HG02840 (cell line): ENCODE results near the gene MCC.

Experiments
- ATAC-seq: cut with Tn5 transposase; IDR thresholded peaks from one replicate; pipeline ENCODE4 v1.9.1; 2021; ENCODE audit warnings: mild to moderate bottlenecking, moderate library complexity, moderate number of reproducible peaks; ENCODE audit not compliant: unreplicated experiment, low FRiP score

Gene MCC

DNA sequence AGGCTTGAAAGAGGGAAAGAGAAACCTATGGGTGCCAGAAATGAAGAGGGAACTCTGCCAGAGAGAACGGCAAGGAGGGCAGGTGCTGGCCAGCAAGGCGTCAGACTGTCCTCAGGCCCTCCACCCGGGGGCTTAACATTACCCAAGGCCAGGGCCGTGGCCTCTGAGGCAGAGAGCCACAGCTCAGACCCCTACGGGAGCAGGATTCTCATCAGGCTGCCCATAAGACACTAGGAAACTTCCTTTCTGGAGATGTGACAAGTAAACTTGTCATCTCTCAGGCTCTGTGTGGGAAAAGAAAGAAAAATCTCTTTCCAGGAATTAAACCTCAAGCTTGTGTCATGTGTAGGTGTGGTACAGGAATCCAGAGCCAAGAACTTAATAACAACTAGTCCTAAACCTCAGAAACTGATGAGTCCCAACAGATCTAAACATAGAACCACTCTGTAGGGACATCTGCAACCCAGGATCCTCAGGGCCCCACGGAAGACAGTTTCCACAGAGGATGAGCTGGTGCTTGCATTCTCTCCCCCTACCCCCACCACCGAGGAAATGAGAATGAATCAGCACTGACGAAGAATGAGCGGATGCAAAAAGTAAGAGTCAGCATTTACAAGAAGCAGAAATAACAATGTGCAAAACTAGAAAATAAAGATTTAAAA lies 437.4 kb downstream of the MCC start:
- no peak for ATAC-seq

DNA sequence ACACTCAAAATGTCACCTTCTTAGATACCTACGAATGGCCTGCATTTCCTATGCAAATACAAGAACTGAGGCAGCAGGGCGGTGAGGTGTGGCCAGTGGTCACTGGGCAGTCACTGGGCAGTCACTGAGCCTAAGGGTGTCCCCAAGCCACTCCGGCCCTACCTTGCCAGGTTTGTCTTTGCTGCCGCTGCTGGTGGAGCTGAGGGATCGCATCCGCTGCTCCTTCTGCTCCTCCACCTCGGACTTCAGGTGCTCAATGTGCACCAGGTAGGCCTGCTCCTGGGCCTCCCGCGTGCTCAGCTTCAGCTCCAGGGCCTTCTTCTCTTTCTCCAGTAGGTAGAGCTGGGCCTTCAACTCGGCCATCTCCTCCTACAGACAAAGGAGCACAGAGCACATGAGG lies 439.3 kb downstream of the MCC start:
- ATAC-seq, result no peak

DNA sequence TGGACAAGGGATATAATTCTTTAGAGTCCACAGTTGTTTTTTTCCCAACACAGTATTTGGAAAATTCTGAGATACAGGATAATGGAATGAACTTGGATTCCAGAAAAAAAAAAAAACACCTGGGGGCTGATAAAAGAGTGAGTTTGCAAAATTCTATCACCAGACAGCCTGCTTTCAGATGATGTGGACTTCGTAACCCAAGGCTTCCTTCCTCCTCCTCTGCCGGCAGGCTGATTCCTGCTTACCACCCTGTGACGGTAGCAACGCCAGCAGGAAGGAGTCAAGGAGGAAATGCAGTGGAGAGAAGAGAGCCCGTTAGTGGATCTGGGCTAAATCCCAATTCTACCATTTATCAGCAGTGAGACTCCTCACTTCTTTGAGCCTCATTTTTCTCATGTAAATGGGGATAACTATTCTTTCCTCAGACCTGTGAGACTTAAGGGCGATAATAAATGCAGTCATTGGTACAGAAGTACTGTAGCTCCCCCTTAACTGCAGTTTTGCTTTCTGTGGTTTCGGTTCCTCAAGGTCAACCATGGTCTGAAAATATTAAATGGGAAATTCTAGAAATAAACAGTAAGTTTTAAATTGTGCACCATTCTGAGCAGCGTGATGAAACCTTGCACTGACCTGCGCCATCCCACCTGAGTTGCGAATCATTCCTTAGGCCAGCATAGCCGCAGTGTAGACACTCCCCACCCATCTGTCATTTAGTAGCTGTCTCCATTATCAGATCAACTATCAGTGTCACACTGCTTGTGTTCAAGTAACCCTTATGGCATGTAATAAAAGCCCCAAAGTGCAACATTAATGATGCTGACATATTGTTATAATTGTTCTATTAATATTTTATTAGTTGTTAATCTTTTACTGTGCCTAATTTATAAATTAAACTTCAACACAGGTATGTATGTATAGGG lies 440.3 kb downstream of the MCC start:
- ATAC-seq, result peak; percentile 78

DNA sequence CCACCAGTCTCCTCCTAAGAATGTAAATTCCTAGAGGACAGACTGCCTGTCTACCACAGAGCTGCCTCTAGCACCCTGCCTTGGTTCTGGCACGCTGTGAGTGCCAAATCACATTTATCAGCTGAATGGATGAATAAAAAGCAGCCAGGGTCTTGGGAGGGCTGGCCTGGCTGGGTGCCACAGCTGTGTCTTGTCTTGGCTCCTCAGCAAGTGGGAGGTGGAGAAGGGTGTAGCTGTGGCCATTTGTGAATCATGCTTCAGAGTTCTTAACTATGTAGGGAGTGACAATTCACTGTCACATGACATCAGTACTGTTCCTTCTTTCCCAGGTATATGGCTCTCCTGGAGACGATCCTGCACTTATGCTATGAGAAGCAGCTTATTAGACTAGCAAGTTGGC lies 441.0 kb downstream of the MCC start:
- ATAC-seq, result no peak

DNA sequence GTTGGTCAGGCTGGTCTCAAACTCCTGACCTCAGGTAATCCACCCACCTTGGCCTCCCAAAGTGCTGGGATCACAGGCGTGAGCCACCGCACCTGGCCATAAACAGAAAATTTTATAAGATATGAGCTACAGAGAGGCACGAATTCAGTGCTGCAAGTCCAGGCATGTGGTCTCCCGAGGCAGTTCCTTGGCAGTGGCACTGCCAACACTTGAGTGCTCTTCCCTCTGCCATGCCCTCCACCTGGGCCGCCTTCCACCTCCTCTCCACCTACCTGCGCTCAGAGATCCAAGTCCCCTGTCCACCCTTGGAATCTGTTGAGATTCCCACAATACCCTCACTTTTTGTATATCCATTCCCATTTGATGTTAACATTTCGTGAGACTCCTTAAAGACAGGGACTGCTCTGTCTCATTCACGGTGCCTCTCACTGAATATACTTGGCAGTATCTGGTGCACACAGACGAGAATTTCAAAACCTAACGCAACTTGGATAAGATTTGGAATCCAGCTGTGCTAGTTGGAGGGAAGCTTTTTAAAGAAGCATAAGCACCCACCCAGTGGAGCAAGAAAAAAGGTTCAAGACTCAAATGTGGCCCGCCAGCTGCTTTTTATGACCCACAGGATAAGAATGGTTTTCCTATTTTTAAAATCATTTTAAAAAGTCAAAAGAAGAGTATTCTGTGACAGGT lies 443.3 kb downstream of the MCC start:
- no peak for ATAC-seq

DNA sequence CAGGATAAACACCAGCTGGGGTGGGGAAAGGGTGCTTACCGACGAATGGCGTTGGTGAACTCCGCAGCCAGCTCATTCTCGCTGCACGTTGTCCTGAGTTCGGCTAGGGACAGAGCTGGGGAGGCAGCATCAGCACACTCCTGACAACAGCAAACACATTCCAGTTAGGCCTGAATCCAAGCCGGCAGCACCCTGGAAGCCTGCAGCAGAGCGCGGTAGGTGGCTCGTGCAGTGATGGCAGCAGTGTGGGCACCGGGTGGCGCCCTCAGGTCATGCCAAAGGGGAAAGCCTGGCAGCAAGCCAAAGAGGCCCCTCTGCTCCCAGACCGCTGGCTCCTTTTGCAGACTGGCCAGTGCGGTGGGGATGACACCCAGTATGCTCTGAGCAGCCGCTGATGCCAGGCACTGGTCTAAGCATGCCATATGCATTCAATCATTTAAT lies 444.7 kb downstream of the MCC start:
- ATAC-seq, result no peak

DNA sequence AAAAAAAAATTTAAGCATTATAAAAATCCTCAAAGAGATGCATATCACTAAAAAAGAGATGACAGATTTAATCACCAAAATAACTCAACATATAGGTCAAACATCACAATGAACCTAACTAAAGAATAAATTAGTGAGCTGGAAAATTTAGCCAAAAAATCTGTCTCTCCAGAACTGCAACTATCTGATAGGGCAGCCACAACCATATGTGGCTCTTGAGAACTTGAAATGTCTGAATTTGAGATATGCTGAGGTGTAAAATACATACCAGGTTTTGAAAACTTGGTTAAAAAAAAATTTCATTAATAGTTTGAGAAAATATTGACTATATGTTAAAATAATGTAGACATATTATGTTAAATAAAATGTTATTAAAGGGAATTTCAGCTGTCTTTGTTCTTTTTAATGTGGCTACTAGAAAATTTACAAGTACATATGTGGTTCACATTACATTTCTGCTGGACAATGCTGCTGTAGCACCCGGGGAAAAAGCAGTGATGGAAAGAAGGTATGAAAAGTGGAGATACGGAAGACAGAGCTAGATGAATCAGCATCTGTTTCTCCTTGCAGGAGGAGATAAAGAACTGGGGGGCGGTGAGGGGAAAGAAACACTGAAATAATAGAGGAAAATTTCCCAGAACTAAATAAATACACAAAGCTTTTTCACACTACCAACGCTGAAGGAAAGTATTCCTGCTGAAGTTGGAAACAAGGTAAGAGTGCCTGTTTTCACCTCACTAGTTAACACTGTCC lies 445.6 kb downstream of the MCC start:
- no peak for ATAC-seq

DNA sequence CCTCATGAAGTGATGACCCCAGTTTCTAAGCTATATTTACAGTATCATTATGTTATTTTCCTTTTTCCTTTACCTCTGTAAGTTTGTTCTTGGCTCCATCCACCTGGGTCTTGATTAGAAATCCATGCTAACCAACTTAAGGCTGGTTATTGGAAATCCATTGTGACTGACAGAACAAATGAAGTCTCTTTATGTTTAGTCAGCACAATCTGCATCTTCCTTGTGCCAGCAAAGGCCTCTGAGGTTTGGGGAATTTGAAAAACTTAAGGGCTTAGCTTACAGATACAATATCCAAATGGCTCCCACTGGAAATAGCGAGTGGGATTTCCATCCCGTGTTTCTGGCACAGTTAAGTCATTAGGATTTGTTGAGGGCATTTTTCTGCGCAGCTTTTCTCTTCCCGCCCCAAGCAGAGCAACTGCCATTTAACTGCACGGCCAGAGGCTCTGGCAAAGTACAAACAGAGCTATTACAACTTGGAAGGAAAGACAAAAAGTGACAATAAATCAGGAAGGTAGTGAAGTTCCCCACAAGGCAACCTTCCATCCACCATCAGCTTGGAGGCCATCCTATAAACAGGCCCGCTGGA lies 447.5 kb downstream of the MCC start:
- ATAC-seq, result no peak

DNA sequence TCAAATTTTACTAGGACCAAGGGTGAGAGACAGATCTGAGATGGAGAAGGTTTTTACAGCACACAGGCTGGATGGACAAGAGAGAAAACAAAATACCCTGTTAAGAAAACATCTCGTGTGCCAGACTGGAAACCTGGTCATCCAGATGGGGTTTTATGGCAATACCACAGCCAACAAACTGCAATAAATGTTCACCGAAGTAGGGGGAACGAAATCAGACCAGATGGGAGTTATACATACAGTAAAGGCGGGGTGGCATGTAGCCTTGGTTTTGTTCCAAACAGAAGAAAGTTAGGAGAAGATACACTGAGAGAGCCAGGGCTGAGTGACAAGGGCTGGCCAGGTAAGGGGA lies 448.3 kb downstream of the MCC start:
- ATAC-seq, result no peak

DNA sequence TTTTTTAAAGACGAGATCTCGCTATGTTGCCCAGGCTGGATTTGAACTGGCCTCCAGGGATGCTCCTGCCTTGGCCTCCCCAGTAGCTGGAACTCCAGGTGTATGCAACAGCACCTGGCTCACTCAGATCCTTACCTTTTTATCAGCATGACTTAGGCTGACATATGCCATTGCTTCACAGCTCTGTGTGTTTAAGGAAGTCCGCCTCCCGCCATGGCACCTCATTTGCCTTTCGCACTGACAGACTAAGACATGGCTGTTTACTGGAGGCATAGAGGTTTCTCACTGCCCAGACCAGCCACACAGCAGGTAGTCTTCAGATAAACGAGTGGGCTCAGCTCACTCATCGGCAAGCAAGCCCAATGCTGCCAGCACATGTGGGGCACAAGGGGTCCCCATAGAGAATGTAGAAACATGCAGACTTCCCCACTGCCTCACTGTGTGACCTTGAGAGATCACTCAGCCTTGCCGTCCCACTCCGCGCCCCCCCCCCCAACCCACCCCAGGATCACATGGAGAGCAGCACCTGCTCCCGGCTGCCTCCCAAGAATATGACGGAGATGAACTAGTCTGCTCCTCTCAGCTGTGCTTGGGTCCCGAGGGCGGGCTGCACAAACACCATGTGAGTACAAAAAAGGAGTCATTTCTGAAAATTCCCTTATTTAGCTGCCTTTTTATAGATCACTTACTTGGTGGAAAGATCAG lies 448.9 kb downstream of the MCC start:
- ATAC-seq, result no peak

DNA sequence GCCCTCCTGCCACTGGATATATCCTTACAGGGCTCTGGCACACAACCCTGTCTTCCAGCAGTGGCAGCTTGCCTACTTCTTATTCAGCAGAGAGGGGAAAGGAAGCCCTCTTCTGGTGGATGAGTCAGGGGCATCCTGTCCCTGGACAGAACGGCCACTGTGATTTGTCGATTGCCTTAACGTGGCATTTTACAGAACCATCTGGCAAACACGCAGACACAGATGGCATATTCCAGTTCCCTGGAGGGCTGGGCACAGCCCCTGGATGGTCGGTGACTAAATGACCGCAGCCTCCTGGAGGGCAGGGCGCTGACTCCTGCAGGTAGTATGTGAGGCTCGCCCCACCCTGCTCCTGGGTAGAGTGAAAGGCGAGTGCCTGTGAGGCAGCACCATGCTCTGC lies 449.5 kb downstream of the MCC start:
- ATAC-seq, result no peak

DNA sequence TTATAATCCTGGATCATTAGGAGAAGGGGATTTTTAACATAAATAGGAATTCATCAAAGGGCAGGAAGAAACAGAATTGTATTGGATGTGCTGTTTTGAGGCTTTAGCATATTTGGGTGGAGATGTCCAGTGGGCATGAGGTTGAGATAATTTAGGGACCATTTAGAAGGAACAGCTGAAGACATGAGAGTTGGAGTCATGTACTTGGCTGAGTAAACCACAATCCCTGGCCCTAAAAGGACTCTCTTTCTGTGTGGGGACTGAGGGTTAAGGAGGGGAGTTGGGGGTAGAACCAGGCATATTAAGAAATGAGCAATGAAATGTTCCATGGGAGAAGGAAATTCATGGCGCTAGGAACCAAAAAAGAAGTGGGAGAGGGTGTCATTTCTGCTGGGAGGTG lies 450.1 kb downstream of the MCC start:
- ATAC-seq, result no peak

DNA sequence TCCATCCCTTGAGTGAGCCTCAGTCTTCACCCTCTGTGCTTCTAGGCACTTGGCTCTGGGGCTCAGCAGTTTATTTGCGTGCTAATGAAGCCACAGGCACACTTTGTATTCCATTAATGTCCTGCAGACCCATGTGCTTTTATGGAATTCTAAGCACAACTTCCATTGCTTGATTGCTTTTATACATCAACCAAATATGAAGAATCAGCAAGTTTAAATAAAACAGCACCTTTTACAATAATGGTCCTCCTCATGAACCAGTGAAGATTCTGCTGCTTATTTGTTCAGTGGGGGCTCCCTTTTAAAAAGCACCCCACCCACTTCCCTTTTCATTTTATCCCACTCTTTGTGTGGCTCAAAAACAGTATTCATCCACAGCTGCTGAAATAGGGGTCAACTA lies 451.4 kb downstream of the MCC start:
- no peak for ATAC-seq

DNA sequence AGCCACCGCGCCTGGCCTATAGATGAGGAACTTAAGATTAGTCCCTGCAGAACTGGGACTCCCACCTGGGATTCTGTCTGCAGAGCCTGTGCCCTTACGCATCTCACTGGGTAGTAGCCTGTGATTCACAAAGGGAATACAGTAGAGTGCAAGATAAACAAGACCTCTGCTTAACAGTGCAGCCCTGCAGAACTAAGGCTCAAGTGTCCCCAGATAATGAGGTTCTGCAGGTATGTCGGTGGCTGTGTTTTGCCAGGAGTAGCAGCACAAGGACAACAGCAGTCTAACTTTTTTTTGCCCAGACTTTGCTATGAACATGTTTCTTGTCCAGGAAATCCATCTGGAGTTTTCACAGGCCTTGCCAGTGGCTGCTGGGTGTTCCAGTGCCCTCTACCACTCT lies 451.9 kb downstream of the MCC start:
- ATAC-seq, result no peak

DNA sequence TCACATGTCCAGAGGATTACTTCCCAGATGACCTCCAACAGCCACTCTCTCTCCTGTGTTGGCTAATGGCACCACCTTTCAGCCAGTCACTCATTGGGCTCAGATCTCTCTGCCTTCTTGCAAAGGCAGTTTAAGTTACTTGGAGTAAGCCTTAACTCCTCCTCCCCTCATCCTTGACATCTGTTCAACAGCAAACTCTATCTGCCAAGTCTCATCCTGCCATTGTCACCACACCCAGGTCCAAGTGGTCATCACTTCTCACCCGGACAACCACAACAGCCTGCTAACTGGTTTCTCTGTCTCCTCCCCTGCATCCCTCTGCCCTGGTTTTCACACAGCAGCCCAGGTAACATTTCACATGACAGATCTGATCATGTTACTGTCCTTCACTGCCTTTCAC lies 453.2 kb downstream of the MCC start:
- no peak for ATAC-seq

DNA sequence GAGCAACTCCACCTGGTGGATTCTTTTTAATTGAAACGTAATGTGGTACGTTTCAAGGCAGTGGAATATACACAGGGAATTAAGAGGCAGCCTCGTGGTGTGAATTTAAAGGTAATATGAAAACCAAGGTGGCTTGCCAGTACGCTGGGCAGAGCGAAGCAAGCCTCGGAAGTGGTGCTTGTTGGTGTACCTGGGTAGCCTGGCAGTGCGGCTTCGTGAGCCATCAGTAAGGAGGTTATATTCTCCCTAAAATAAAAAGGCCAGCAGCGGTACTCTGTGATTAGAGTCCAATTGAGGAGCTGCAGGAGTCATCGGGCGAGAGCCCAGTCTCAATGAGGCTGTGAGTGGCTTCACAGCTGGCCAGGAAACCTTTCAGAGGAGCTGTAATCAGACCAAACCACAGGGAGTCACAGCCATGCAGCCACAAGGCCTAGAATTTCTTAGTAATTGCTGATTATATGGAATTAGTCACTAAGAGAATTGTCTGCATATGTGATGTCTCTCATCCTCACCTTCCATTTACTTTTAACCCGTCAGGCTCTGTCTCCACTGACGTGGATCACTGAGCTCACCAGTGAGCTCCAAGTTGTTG lies 454.0 kb downstream of the MCC start:
- ATAC-seq, result no peak

DNA sequence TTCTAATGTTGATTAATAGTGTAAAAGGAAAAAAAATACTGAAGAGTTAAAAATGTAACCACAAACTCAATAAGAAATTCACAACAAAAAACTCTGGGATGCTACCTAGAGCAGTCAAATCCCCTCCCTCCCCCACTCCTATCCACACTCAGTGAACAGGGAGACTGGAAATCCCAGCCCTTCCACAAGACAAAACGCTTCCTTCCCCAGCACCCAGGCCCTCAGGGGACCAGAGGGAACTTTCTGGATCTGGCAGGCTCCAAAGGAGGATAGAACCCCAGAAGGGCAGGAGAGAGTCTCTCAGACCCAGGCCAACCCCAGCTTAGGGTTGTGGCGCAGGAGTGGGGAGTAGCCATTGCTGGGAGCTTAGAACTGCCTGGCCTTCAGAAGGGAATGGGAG lies 456.7 kb downstream of the MCC start:
- ATAC-seq, result no peak

DNA sequence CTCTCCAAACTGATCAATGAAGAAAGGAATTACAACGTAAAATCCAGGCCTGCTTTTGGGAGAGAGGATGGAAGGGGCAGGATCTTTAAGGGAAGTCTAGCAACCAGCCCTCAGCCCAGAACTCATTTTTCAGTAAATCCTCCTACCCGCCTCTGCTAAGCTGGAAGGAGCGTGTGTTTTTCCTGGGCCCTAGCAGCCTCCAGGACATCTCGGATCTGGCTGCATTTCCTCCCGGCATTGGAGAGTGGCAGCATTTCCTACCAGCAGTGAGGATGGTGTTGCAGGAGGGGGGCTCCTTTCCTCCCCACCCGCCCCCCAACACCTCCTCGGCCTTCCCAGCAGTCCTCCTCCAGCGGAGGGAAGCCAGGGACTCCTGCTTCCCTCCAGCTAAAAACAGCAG lies 457.1 kb downstream of the MCC start:
- ATAC-seq, result no peak

DNA sequence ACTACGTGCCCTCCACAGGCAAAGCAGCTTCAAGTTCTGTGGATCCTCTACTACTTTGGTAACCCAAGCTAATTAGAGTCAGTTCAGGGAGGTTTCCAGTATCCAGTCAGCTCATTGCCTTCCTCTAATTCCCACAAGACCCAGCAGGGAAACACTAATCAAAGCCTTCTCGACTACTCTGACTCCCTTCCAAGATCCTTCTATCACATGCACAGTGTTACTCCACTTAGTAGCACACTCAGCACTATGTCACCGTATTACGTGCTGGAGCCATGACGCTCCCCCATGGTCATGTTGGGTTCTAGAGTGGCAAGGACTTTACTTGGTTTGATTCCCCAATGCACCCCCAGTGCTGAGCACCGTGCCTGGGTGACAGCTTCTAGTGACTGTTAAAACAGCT lies 458.6 kb downstream of the MCC start:
- ATAC-seq, result no peak
